ENCODE results near the gene ANO10.
"Not testable (repeated sequence)": the region's sequence is repeated elsewhere in the genome, so short reads cannot be mapped to it uniquely, and the experiment has no call there.

The ANO10 gene

DNA sequence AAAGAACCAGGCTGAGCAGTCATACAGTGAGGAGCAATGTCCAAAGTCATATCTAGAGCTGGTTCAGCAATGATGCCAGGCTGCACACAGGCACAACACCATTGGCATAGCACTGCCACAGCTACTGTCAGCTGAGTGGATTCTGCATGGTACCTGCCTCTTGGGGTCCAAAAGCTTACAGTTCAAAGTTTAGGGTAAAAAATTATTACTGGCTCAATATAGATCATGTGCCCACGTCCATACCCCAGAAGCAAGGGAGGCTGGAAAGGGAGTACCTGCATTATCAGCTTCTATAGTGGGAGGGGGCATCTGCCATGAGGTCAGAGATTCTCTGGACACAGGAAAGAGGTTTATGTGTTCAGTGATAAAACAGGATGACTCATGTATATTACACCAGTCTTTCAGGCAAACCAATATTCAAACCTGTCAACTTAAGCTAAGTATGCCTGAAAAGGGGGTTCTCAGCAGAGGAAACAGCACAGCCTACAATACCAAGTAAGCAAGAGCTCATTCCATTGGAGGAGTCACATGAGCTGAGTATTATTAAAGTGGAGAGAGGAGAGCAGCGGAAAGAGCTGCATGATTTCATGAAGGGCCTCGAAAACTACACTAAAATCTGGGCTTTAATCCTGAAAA is 99.0 kb downstream of the ANO10 start:
- no peak overlapping the region for H3K27ac ChIP-seq (ENCODE audit: low read length)
- H3K4me3 ChIP-seq (ENCODE audit: low read length) = no peak overlapping the region
- H3K36me3 ChIP-seq (ENCODE audit: control insufficient read depth, insufficient read depth, low read length) = no peaks in the 10 kb centered on the region
- no peaks in the 10 kb centered on the region for H3K27me3 ChIP-seq (ENCODE audit: control insufficient read depth, insufficient read depth, low read length)
- DNase-seq (ENCODE audit: low read depth, low spot score) = no peak
- 0 out of 2 replicates have a peak, but pooled peaks cover 1% of the 10 kb centered on the region for H3K9me3 ChIP-seq (ENCODE audit: control insufficient read depth, insufficient read depth, low read length)
- no peaks in the 10 kb centered on the region for H3K4me1 ChIP-seq (ENCODE audit: control insufficient read depth, insufficient read depth, low read length)
- WGBS (ENCODE audit: insufficient coverage, insufficient read length) = no CpG with 5 or more reads among the region's 3 CpGs

DNA sequence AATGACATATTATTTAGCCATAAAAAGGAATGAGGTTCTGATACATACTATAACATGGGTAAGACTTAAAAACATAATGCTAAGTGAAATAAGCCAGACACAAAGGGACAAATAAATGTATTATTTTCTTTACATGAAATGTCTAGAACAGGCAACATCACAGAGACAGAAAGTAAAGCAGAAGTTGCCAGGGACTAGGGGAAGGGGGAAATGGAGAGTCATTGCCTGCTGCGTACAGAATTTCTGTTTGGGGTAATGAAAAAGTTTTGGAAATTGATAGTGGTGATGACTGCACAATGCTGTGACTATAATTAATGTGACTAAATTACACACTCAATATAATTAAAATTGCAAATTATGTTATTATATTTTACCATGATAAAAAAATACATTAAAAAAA is 99.9 kb downstream of the ANO10 start:
- Histone ChIP-seq H3K9me3 (ENCODE audit: control insufficient read depth, insufficient read depth, low read length) (0 out of 2 replicates have a peak, but pooled peaks cover 1% of the 10 kb centered on the region), H3K4me3 (ENCODE audit: low read length) (no peak overlapping the region), H3K27ac (ENCODE audit: low read length) (no peak overlapping the region), H3K4me1 (ENCODE audit: control insufficient read depth, insufficient read depth, low read length) (no peaks in the 10 kb centered on the region), H3K27me3 (ENCODE audit: control insufficient read depth, insufficient read depth, low read length) (no peaks in the 10 kb centered on the region), H3K36me3 (ENCODE audit: control insufficient read depth, insufficient read depth, low read length) (no peaks in the 10 kb centered on the region)
- no peak for DNase-seq (ENCODE audit: low read depth, low spot score)
- no CpG with 5 or more reads among the region's 1 CpG for WGBS (ENCODE audit: insufficient coverage, insufficient read length)

DNA sequence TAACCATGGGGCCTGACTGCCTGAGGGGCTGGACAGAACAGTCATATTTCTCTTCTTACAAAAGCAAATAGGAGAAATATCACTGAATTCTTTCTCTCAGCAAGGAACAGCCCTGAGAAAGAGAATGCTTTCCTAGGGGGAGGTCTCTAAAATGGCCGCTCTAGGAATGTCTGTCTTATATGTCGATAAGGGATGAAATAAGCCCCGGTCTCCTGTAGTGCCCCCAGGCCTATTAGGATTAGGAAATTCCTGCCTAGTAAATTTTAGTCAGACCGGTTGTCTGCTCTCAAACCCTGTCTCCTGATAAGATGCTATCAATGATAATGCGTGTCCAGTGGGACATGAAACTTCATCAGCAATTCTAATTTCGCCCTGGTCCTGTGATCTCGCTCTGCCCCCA is 103.3 kb downstream of the ANO10 start:
- not testable (repeated sequence) for DNase-seq (ENCODE audit: low read depth, low spot score); H3K4me3 ChIP-seq (ENCODE audit: low read length); H3K27me3 ChIP-seq (ENCODE audit: control insufficient read depth, insufficient read depth, low read length); H3K9me3 ChIP-seq (ENCODE audit: control insufficient read depth, insufficient read depth, low read length); H3K36me3 ChIP-seq (ENCODE audit: control insufficient read depth, insufficient read depth, low read length); H3K4me1 ChIP-seq (ENCODE audit: control insufficient read depth, insufficient read depth, low read length); H3K27ac ChIP-seq (ENCODE audit: low read length)
- no CpG with 5 or more reads among the region's 7 CpGs for WGBS (ENCODE audit: insufficient coverage, insufficient read length)

DNA sequence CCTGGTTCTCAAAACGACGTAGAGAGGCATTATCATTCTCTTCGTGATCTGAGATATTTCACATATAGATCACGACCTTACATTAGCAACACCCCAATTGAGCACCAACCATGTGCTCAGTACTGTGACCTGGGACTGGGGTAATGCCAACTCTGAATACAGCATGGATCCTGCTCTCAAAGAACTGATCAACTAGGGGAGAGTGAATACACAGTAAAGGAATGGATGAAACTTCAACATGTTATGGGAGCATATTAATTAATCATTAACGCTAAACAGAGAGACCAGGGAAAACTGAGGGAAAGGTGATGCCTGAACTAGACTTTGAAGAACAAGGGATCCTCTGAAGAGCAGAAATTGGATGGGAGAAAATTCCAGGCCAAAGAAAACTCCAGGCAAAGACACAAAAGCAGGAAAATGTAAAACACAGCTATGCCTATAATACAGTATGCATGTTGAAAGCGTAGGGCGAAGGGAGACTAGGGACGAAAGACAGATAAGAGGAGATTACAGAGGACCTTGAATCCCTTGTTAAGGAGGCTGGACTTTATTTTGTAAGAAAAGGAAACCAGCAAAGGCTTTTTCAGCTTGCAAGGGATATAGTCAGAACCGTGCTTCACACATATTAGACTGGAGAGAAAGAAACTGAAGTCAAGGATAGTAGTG is 105.7 kb downstream of the ANO10 start:
- Histone ChIP-seq H3K27me3 (ENCODE audit: control insufficient read depth, insufficient read depth, low read length) (no peaks in the 10 kb centered on the region), H3K36me3 (ENCODE audit: control insufficient read depth, insufficient read depth, low read length) (no peaks in the 10 kb centered on the region), H3K4me1 (ENCODE audit: control insufficient read depth, insufficient read depth, low read length) (no peaks in the 10 kb centered on the region), H3K27ac (ENCODE audit: low read length) (no peak overlapping the region), H3K9me3 (ENCODE audit: control insufficient read depth, insufficient read depth, low read length) (0 out of 2 replicates have a peak, but pooled peaks cover 1% of the 10 kb centered on the region), H3K4me3 (ENCODE audit: low read length) (no peak overlapping the region)
- DNase-seq (ENCODE audit: low read depth, low spot score) = no peak
- WGBS (ENCODE audit: insufficient coverage, insufficient read length) = no CpG with 5 or more reads among the region's 9 CpGs

- Histone ChIP-seq H3K27me3 (ENCODE audit: control insufficient read depth, insufficient read depth, low read length) (no peaks in the 10 kb centered on the region), H3K4me1 (ENCODE audit: control insufficient read depth, insufficient read depth, low read length) (no peaks in the 10 kb centered on the region), H3K4me3 (ENCODE audit: low read length) (no peak overlapping the region), H3K27ac (ENCODE audit: low read length) (no peak overlapping the region), H3K9me3 (ENCODE audit: control insufficient read depth, insufficient read depth, low read length) (0 out of 2 replicates have a peak, but pooled peaks cover 1% of the 10 kb centered on the region), H3K36me3 (ENCODE audit: control insufficient read depth, insufficient read depth, low read length) (no peaks in the 10 kb centered on the region)
- no CpG with 5 or more reads among the region's 2 CpGs for WGBS (ENCODE audit: insufficient coverage, insufficient read length)
- DNase-seq (ENCODE audit: low read depth, low spot score) = no peak
Observed at GRCh38 chr3:43515208-43515917, 106.4 kb downstream of the ANO10 start.

- Histone ChIP-seq H3K27me3 (ENCODE audit: control insufficient read depth, insufficient read depth, low read length) (no peaks in the 10 kb centered on the region), H3K27ac (ENCODE audit: low read length) (no peak overlapping the region), H3K9me3 (ENCODE audit: control insufficient read depth, insufficient read depth, low read length) (no peaks in the 10 kb centered on the region), H3K4me3 (ENCODE audit: low read length) (no peak overlapping the region), H3K36me3 (ENCODE audit: control insufficient read depth, insufficient read depth, low read length) (no peaks in the 10 kb centered on the region), H3K4me1 (ENCODE audit: control insufficient read depth, insufficient read depth, low read length) (no peaks in the 10 kb centered on the region)
- WGBS (ENCODE audit: insufficient coverage, insufficient read length) = 100% methylated on average over 1 of the region's 5 CpGs
- DNase-seq (ENCODE audit: low read depth, low spot score) = no peak
Observed at GRCh38 chr3:43512754-43513404, 108.9 kb downstream of the ANO10 start.

DNA sequence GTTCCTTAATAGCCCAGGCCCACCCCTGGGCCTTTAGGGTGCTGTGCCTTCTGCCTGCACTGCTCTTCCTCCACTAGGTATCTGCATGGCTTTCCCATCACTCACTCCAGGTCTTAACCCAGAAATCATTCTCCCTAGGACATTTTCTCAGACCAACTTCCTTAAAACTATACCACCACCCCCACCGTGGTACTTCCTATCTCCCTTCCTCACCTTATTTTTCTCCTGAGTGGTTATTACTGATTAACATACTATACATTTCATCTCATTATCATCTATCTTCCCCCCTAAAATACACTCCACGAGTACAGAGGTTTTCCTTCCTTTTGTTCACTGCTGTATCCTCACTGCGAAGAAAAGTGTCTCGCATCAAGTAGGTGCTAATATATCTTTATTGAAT is 115.2 kb downstream of the ANO10 start:
- no peaks in the 10 kb centered on the region for H3K27me3 ChIP-seq (ENCODE audit: control insufficient read depth, insufficient read depth, low read length)
- H3K9me3 ChIP-seq (ENCODE audit: control insufficient read depth, insufficient read depth, low read length) = no peaks in the 10 kb centered on the region
- WGBS (ENCODE audit: insufficient coverage, insufficient read length) = 100% methylated on average over 1 of the region's 4 CpGs
- H3K27ac ChIP-seq (ENCODE audit: low read length) = no peak overlapping the region
- H3K36me3 ChIP-seq (ENCODE audit: control insufficient read depth, insufficient read depth, low read length) = no peaks in the 10 kb centered on the region
- no peak for DNase-seq (ENCODE audit: low read depth, low spot score)
- H3K4me3 ChIP-seq (ENCODE audit: low read length) = no peak overlapping the region
- no peaks in the 10 kb centered on the region for H3K4me1 ChIP-seq (ENCODE audit: control insufficient read depth, insufficient read depth, low read length)

- Histone ChIP-seq H3K9me3 (ENCODE audit: control insufficient read depth, insufficient read depth, low read length) (no peaks in the 10 kb centered on the region), H3K4me3 (ENCODE audit: low read length) (no peak overlapping the region), H3K36me3 (ENCODE audit: control insufficient read depth, insufficient read depth, low read length) (no peaks in the 10 kb centered on the region), H3K4me1 (ENCODE audit: control insufficient read depth, insufficient read depth, low read length) (no peaks in the 10 kb centered on the region), H3K27ac (ENCODE audit: low read length) (no peak overlapping the region), H3K27me3 (ENCODE audit: control insufficient read depth, insufficient read depth, low read length) (no peaks in the 10 kb centered on the region)
- no peak for DNase-seq (ENCODE audit: low read depth, low spot score)
- no CpG with 5 or more reads among the region's 3 CpGs for WGBS (ENCODE audit: insufficient coverage, insufficient read length)
Observed at GRCh38 chr3:43505351-43505750, 116.5 kb downstream of the ANO10 start.

DNA sequence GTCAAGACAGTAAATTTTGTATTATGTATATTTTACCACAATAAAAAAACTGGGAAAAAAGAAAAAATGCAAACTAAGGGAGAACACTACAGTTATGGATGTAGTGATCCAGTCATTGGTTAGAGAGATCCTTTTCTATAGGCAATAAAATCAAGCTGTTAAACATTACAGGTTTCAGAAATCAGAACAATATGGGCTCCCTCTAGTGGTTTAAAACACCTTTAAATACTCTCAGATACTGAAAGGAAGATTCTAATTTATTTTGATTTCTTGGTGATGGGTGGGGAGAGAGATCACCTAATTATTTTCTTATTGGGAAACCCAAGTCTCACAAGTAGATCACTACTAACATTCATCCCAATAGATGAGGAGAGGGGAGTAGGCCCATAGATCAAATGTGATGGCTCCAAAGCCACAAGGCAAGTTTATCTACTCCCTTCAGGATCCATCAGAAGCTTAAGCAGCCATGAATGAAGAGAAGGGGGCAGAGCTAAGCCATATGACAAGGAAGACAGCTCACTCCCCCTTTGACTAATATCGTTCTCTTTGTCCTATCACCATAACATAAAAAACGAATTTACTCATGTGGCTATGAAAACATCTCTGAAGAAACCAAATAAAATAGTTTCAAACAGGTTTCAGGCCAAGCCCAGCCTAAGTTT is 118.6 kb downstream of the ANO10 start:
- Histone ChIP-seq H3K36me3 (ENCODE audit: control insufficient read depth, insufficient read depth, low read length) (no peaks in the 10 kb centered on the region), H3K4me3 (ENCODE audit: low read length) (no peak overlapping the region), H3K27ac (ENCODE audit: low read length) (no peak overlapping the region), H3K4me1 (ENCODE audit: control insufficient read depth, insufficient read depth, low read length) (no peaks in the 10 kb centered on the region), H3K9me3 (ENCODE audit: control insufficient read depth, insufficient read depth, low read length) (no peaks in the 10 kb centered on the region), H3K27me3 (ENCODE audit: control insufficient read depth, insufficient read depth, low read length) (no peaks in the 10 kb centered on the region)
- no CpG with 5 or more reads among the region's 2 CpGs for whole genome bisulfite sequencing (ENCODE audit: insufficient coverage, insufficient read length)
- DNase-seq (ENCODE audit: low read depth, low spot score) = no peak

DNA sequence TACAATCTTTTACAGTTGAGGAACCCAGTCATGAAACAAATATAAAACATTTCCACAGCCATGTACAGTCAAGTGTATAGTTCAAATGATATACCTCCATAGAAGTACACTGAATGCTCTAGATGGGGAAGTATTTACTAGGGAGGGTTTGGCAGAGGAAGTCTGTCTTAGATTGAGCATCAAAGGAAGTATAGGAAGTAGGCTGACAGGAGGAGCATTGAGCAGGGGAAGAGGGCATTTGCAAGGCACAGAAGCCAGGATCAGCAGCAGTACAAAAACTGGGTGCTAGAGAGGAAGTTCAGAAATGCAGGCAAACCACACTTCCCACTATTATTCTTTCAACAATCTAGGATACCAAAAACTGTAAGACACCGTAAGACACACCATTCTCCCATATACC is 122.6 kb downstream of the ANO10 start:
- Histone ChIP-seq H3K27ac (ENCODE audit: low read length) (no peak overlapping the region), H3K27me3 (ENCODE audit: control insufficient read depth, insufficient read depth, low read length) (no peaks in the 10 kb centered on the region), H3K4me3 (ENCODE audit: low read length) (no peak overlapping the region), H3K36me3 (ENCODE audit: control insufficient read depth, insufficient read depth, low read length) (no peaks in the 10 kb centered on the region), H3K9me3 (ENCODE audit: control insufficient read depth, insufficient read depth, low read length) (no peaks in the 10 kb centered on the region), H3K4me1 (ENCODE audit: control insufficient read depth, insufficient read depth, low read length) (no peaks in the 10 kb centered on the region)
- DNase-seq (ENCODE audit: low read depth, low spot score) = no peak
- 100% methylated on average over 1 of the region's 1 CpG for whole genome bisulfite sequencing (ENCODE audit: insufficient coverage, insufficient read length)
